Bladder microvascular endothelial cell (primary cell): ENCODE measurements around the gene C5orf22. TPM values are rescaled to one million over a fixed set of nuclear protein-coding genes. Genes with fewer than 3 reads are reported as not detected.

ENCODE experiments used
- total RNA-seq: library from RNA; depleted of rRNA; stranded (reverse); fragments of >200 nt; gene quantifications from 2 replicates; pipeline ENCODE4 v1.2.3, GENCODE V29; 2014

Gene C5orf22
- 11.2 and 27.1 TPM in 2 replicates for total RNA-seq

GRCh38 chr5:31531888-31532547, at the start of gene C5orf22, which contains the start of gene DROSHA:
TSS of gene C5orf22 (plus strand) at chr5:31532301. CDS start at chr5:31532393, 92 bp downstream.
TSS of gene DROSHA (minus strand) at chr5:31532093. CDS start at chr5:31529059, 3,034 bp downstream.

Other genes starting within 250 kb of the C5orf22 start
- gene DROSHA, start 208 bp upstream of the C5orf22 start, total RNA-seq, result 30.8 and 107 TPM in 2 replicates
- gene PDZD2, start 106.8 kb downstream of the C5orf22 start, total RNA-seq, result 6.0 and 7.0 TPM in 2 replicates